ENCODE results near the gene SRP9. TPM values are rescaled to one million over a fixed set of nuclear protein-coding genes. Genes with fewer than 3 reads are reported as not detected.
"Not testable (repeated sequence)": the region's sequence is repeated elsewhere in the genome, so short reads cannot be mapped to it uniquely, and the experiment has no call there.

SRP9 gene
- total and polyA plus RNA-seq, 3 donors from 2014 or later: 134 to 249 (median 159) TPM

GRCh38 chr1:225780134-225780533 lies 2.5 kb downstream of the SRP9 start:
- WGBS, 2 donors: 81 to 86% methylated on average over 5 of the region's 5 CpGs
- Histone ChIP-seq H3K9me3 (no peaks in the 10 kb centered on the region), H3K27ac (no peak overlapping the region), H3K36me3 (ENCODE audit: low read depth, missing control alignments) (no peaks in the 10 kb centered on the region), H3K4me1 (peaks cover 19% of the 10 kb centered on the region), H3K27me3 (no peaks in the 10 kb centered on the region), H3K4me3 (no peak overlapping the region)
- intact Hi-C loops (cut with DNase I; ENCODE audit: low total_unique reads): no loop called here
- TF ChIP-seq POLR2A (IDR thresholded peaks at IDR 0.05) (no peak), CTCF (IDR thresholded peaks at IDR 0.05) (no peak)
- no peak for DNase-seq

GRCh38 chr1:225780630-225781029 lies 3.0 kb downstream of the SRP9 start:
- Histone ChIP-seq H3K36me3 (ENCODE audit: low read depth, missing control alignments) (no peaks in the 10 kb centered on the region), H3K4me1 (peaks cover 19% of the 10 kb centered on the region), H3K27me3 (no peaks in the 10 kb centered on the region), H3K4me3 (no peak overlapping the region), H3K27ac (no peak overlapping the region), H3K9me3 (no peaks in the 10 kb centered on the region)
- intact Hi-C loops (cut with DNase I; ENCODE audit: low total_unique reads): no loop called here
- TF ChIP-seq POLR2A (IDR thresholded peaks at IDR 0.05) (no peak), CTCF (IDR thresholded peaks at IDR 0.05) (no peak)
- 89% methylated on average over 1 of the region's 1 CpG for WGBS, 2 donors
- no peak for DNase-seq

- H3K27me3 ChIP-seq; DNase-seq; intact Hi-C loops (cut with DNase I; ENCODE audit: low total_unique reads); H3K4me1 ChIP-seq; H3K36me3 ChIP-seq (ENCODE audit: low read depth, missing control alignments); H3K4me3 ChIP-seq; H3K9me3 ChIP-seq; H3K27ac ChIP-seq: not testable (repeated sequence)
- 67 to 69% methylated on average over 3 of the region's 3 CpGs for WGBS, 2 donors
Measured at GRCh38 chr1:225789142-225789541, 11.5 kb downstream of the SRP9 start.

- H3K36me3 ChIP-seq (ENCODE audit: low read depth, missing control alignments): no peaks in the 10 kb centered on the region
- no peaks in the 10 kb centered on the region for H3K4me1 ChIP-seq
- WGBS, 2 donors: 96% methylated on average over 4 of the region's 4 CpGs
- TF ChIP-seq CTCF (IDR thresholded peaks at IDR 0.05) (no peak), POLR2A (IDR thresholded peaks at IDR 0.05) (no peak)
- intact Hi-C loops (cut with DNase I; ENCODE audit: low total_unique reads): no loop called here
- H3K4me3 ChIP-seq: no peak overlapping the region
- H3K27me3 ChIP-seq: no peaks in the 10 kb centered on the region
- DNase-seq: no peak
- H3K9me3 ChIP-seq: no peaks in the 10 kb centered on the region
- no peak overlapping the region for H3K27ac ChIP-seq
Measured at GRCh38 chr1:225794954-225795353, 17.3 kb downstream of the SRP9 start.

- H3K27me3 ChIP-seq, DNase-seq: not testable (repeated sequence)
- WGBS, 2 donors: 95 to 100% methylated on average over 4 to 18 of the region's 18 CpGs
Measured at GRCh38 chr1:225796097-225796496, 18.5 kb downstream of the SRP9 start.

GRCh38 chr1:225801146-225801545 lies 23.5 kb downstream of the SRP9 start:
- H3K4me1 ChIP-seq; H3K27ac ChIP-seq; H3K27me3 ChIP-seq; H3K36me3 ChIP-seq (ENCODE audit: low read depth, missing control alignments); H3K9me3 ChIP-seq; intact Hi-C loops (cut with DNase I; ENCODE audit: low total_unique reads); DNase-seq; H3K4me3 ChIP-seq: not testable (repeated sequence)
- WGBS, 2 donors: 96 to 100% methylated on average over 7 of the region's 7 CpGs

More at GRCh38 chr1:225796097-225796496, 18.5 kb downstream of the SRP9 start:
- H3K9me3 ChIP-seq; H3K4me3 ChIP-seq; intact Hi-C loops (cut with DNase I; ENCODE audit: low total_unique reads); H3K36me3 ChIP-seq (ENCODE audit: low read depth, missing control alignments); H3K27ac ChIP-seq; H3K4me1 ChIP-seq: not testable (repeated sequence)
